Measurements from ENCODE around the gene GOPC. TPM values are rescaled to one million over a fixed set of nuclear protein-coding genes. Genes with fewer than 3 reads are reported as not detected.

GOPC gene
- total and polyA plus RNA-seq, 2 of the 13 experiments (the other 11 are each of a cell fraction or from before 2014, with no cell fraction given): 20.9 to 41.5 TPM

GRCh38 chr6:117525607-117526006 is 76.7 kb downstream of the GOPC start (continued):
- TF ChIP-seq MTERF4 (CRISPR knock-in tag; IDR thresholded peaks at IDR 0.05): no peak
- TF ChIP-seq ZNF749 (CRISPR knock-in tag; IDR thresholded peaks at IDR 0.05; ENCODE audit: borderline replicate concordance): no peak
- no peak for TF ChIP-seq KLF6 (CRISPR knock-in tag; IDR thresholded peaks at IDR 0.05)
- TF ChIP-seq NFE2L2 (IDR thresholded peaks at IDR 0.05; ENCODE audit: low read length): no peak
- TF ChIP-seq BRCA1 (CRISPR knock-in tag; IDR thresholded peaks at IDR 0.05): no peak
- no peak for TF ChIP-seq ZSCAN25 (CRISPR knock-in tag; IDR thresholded peaks at IDR 0.05)
- no peak for TF ChIP-seq ZFP37 (CRISPR knock-in tag; IDR thresholded peaks at IDR 0.05; ENCODE audit: borderline replicate concordance)
- TF ChIP-seq ASH2L (IDR thresholded peaks at IDR 0.05; ENCODE audit: insufficient read length, low read depth, low read length): no peak
- no peak for TF ChIP-seq ZNF451 (CRISPR knock-in tag; IDR thresholded peaks at IDR 0.05)

- Histone ChIP-seq H3K4me2 (ENCODE audit: low read depth, low read length) (no peak overlapping the region), H3K9me3 (ENCODE audit: low read length) (no peaks in the 10 kb centered on the region), H3K79me2 (ENCODE audit: insufficient read depth, low read length) (no peaks in the 10 kb centered on the region), H3K27me3 (ENCODE audit: control insufficient read depth in 1 of 2, insufficient read depth in 2 of 2, low read length in 2 of 2) (no peaks in the 10 kb centered on the region), H3K9ac (ENCODE audit: insufficient read depth, low read depth, low read length) (no peak overlapping the region), H3K36me3 (replicated peaks in 1 of 2; ENCODE audit: control insufficient read depth in 1 of 2, insufficient read depth in 2 of 2, low read length in 2 of 2) (peaks cover 14 to 38% of the 10 kb centered on the region in 2 experiments), H3K27ac (ENCODE audit: extremely low read length, insufficient read depth, low read length) (no peak overlapping the region), H4K20me1 (ENCODE audit: insufficient read depth, low read length) (no peaks in the 10 kb centered on the region), H2AFZ (ENCODE audit: low read length) (no peak overlapping the region), H3K4me1 (ENCODE audit: insufficient read depth, low read length) (peaks cover 15% of the 10 kb centered on the region), H3K4me3 (replicated peaks in 1 of 3; ENCODE audit: insufficient read depth in 1 of 3, low read depth in 2 of 3, low read length in 3 of 3) (no peak overlapping the region)
- ChIA-PET CTCF (ENCODE audit: low intra/inter-chr PET ratio, low total read pairs) (no interaction called here), POLR2A (no interaction called here)
- no peak for TF ChIP-seq E2F1 (CRISPR knock-in tag; IDR thresholded peaks at IDR 0.05)
- TF ChIP-seq ZFY (CRISPR knock-in tag; IDR thresholded peaks at IDR 0.05): no peak
- no peak for TF ChIP-seq KLF13 (CRISPR knock-in tag; IDR thresholded peaks at IDR 0.05)
- TF ChIP-seq NPAS2 (CRISPR knock-in tag; IDR thresholded peaks at IDR 0.05; ENCODE audit: borderline replicate concordance): no peak
- TF ChIP-seq ZNF710 (CRISPR knock-in tag; IDR thresholded peaks at IDR 0.05; ENCODE audit: borderline replicate concordance): no peak
- no peak for TF ChIP-seq ZNF503 (CRISPR knock-in tag; IDR thresholded peaks at IDR 0.05)
- TF ChIP-seq HMGA1 (CRISPR knock-in tag; conservative IDR thresholded peaks at IDR 0.05): no peak
- ATAC-seq (no peak), DNase-seq (ENCODE audit: low spot score) (no peak), FAIRE-seq (no peak)
- TSS peak; percentile 4 for BruUV-seq (replicated peaks)
- 98% methylated on average over 5 of the region's 5 CpGs for WGBS (ENCODE audit: low lambda C conversion rate)
- in situ Hi-C loops (cut with HindIII; ENCODE audit: extremely low pct_ligation_motif_present, low pct_unique_long_range_greater_than_20kb) (no loop called here), intact Hi-C loops (cut with micrococcal nuclease; ENCODE audit: unreplicated experiment) (no loop called here)
Measured at GRCh38 chr6:117521791-117522502, 80.4 kb downstream of the GOPC start.
